Astrocyte (in vitro differentiated cells and primary cell): ENCODE results near the gene NPHP1.

ENCODE experiments used
- EZH2 ChIP-seq: IDR thresholded peaks from 2 replicates; pipeline ENCODE4 v1.6.1; 2012; ENCODE audit warnings: mild to moderate bottlenecking, low read length, inconsistent platforms; ENCODE audit not compliant: insufficient read depth
- TF ChIP-seq, protein P1 (sequence below): IDR thresholded peaks from 2 replicates; pipeline ENCODE4 v1.5.1; 2011; ENCODE audit warnings: low read depth, mild to moderate bottlenecking, inconsistent platforms, low read length, moderate library complexity; ENCODE audit not compliant: insufficient read depth

DNA sequence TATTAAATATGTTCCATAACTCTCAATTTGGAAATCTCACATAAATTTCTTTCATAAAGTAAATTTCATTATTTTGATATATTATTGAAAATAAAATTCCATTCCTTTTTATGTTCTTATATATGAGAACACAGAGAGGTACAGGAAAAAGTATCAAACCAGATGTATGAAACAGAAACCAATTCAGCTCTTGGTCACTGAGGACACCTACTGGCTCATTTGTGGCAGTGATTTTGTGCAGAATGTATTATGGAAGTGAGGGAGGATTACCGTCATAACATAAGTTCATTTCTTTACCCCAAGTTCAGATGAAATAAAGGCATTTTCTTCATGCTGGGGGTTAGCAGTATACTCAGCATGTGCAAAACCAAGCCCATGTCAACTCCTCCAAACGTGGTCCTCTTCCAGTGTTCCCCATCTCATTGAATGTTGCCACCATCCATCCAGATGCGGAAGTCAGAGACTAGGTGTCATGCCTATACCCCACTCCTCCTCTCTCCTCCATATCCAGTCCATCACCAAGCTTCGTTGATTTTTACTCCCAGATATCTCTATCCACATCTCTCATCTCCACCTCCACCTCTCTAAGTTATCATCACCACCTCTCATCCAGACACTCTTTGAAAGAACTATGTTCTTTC is 47.5 kb downstream of the NPHP1 start:
- TF ChIP-seq, protein P1, sequence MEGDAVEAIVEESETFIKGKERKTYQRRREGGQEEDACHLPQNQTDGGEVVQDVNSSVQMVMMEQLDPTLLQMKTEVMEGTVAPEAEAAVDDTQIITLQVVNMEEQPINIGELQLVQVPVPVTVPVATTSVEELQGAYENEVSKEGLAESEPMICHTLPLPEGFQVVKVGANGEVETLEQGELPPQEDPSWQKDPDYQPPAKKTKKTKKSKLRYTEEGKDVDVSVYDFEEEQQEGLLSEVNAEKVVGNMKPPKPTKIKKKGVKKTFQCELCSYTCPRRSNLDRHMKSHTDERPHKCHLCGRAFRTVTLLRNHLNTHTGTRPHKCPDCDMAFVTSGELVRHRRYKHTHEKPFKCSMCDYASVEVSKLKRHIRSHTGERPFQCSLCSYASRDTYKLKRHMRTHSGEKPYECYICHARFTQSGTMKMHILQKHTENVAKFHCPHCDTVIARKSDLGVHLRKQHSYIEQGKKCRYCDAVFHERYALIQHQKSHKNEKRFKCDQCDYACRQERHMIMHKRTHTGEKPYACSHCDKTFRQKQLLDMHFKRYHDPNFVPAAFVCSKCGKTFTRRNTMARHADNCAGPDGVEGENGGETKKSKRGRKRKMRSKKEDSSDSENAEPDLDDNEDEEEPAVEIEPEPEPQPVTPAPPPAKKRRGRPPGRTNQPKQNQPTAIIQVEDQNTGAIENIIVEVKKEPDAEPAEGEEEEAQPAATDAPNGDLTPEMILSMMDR: peak; percentile 92
- TF ChIP-seq EZH2: no peak
